ENCODE data around the gene CDKN2B.
"Not testable (repeated sequence)": the region's sequence is repeated elsewhere in the genome, so short reads cannot be mapped to it uniquely, and the experiment has no call there.

GRCh38 chr9:22057972-22058371 lies 48.9 kb upstream of the CDKN2B start:
- not testable (repeated sequence) for TF ChIP-seq CTCF (conservative IDR thresholded peaks at IDR 0.05); ZFX (IDR thresholded peaks at IDR 0.05)
